GM19043 (cell line): ENCODE results near the gene TXK.

Experiments used
- ATAC-seq: cut with Tn5 transposase; IDR thresholded peaks from one replicate; pipeline ENCODE4 v1.9.1; 2021; ENCODE audit warnings: low read depth; ENCODE audit not compliant: unreplicated experiment

Gene TXK

GRCh38 chr4:48138511-48138910, 4.5 kb upstream of the TXK start:
- ATAC-seq, result no peak

GRCh38 chr4:48137846-48138245, 3.8 kb upstream of the TXK start:
- no peak for ATAC-seq

GRCh38 chr4:48133669-48134068, 381 bp downstream of the TXK start:
- ATAC-seq, result no peak

GRCh38 chr4:48131736-48132135, 2.3 kb downstream of the TXK start:
- ATAC-seq, result no peak

GRCh38 chr4:48130100-48130499, 4.0 kb downstream of the TXK start:
- ATAC-seq, result no peak

- no peak for ATAC-seq
These were observed 4.6 kb downstream of the TXK start for GRCh38 chr4:48129307-48130014.

GRCh38 chr4:48127682-48128404, 6.2 kb downstream of the TXK start:
- peak; percentile 89 for ATAC-seq

GRCh38 chr4:48127231-48127630, 6.8 kb downstream of the TXK start:
- ATAC-seq, result no peak

- no peak for ATAC-seq
These were observed 7.4 kb downstream of the TXK start for GRCh38 chr4:48126621-48127020.

- no peak for ATAC-seq
These were observed 9.2 kb downstream of the TXK start for GRCh38 chr4:48124870-48125269.

GRCh38 chr4:48122756-48123155, 11.3 kb downstream of the TXK start:
- no peak for ATAC-seq

GRCh38 chr4:48121180-48121579, 12.9 kb downstream of the TXK start:
- no peak for ATAC-seq

- ATAC-seq, result no peak
These were observed 13.9 kb downstream of the TXK start for GRCh38 chr4:48120132-48120531.

- ATAC-seq, result no peak
These were observed 14.4 kb downstream of the TXK start for GRCh38 chr4:48119646-48120045.

GRCh38 chr4:48118081-48118480, 16.0 kb downstream of the TXK start:
- ATAC-seq, result no peak

- ATAC-seq, result no peak
These were observed 17.5 kb downstream of the TXK start for GRCh38 chr4:48116582-48116981.

GRCh38 chr4:48114412-48114811, 19.6 kb downstream of the TXK start:
- no peak for ATAC-seq

GRCh38 chr4:48112017-48112667, 21.9 kb downstream of the TXK start:
- ATAC-seq, result no peak

- no peak for ATAC-seq
These were observed 23.5 kb downstream of the TXK start for GRCh38 chr4:48110452-48110978.

- ATAC-seq, result no peak
These were observed 24.4 kb downstream of the TXK start for GRCh38 chr4:48109413-48110263.
